HL-60 (cell line): ENCODE measurements around the gene ANO2.

ENCODE experiments used
- GABPA ChIP-seq: IDR thresholded peaks from 2 replicates; pipeline ENCODE4 v1.6.1; 2012; ENCODE audit warnings: low read depth
- POLR2AphosphoS5 ChIP-seq: IDR thresholded peaks from 2 replicates; pipeline ENCODE4 v1.6.1; 2012; ENCODE audit warnings: low read depth
- SPI1 ChIP-seq: IDR thresholded peaks from 2 replicates; pipeline ENCODE4 v1.6.1; 2012; ENCODE audit warnings: low read depth, mild to moderate bottlenecking, borderline replicate concordance
- TF ChIP-seq, protein P1 (sequence below): IDR thresholded peaks from one replicate; pipeline ENCODE4 v1.5.1; 2011; ENCODE audit warnings: low read length, control low read depth, inconsistent platforms; ENCODE audit not compliant: insufficient read depth

- TF ChIP-seq, protein P1, sequence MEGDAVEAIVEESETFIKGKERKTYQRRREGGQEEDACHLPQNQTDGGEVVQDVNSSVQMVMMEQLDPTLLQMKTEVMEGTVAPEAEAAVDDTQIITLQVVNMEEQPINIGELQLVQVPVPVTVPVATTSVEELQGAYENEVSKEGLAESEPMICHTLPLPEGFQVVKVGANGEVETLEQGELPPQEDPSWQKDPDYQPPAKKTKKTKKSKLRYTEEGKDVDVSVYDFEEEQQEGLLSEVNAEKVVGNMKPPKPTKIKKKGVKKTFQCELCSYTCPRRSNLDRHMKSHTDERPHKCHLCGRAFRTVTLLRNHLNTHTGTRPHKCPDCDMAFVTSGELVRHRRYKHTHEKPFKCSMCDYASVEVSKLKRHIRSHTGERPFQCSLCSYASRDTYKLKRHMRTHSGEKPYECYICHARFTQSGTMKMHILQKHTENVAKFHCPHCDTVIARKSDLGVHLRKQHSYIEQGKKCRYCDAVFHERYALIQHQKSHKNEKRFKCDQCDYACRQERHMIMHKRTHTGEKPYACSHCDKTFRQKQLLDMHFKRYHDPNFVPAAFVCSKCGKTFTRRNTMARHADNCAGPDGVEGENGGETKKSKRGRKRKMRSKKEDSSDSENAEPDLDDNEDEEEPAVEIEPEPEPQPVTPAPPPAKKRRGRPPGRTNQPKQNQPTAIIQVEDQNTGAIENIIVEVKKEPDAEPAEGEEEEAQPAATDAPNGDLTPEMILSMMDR, result no peak
- TF ChIP-seq POLR2AphosphoS5, result no peak
- TF ChIP-seq GABPA, result no peak
- no peak for TF ChIP-seq SPI1
These were observed 291.0 kb downstream of the ANO2 start for GRCh38 chr12:5654019-5654418.
